ENCODE results near the gene LILRA2.

GRCh38 chr19:54549224-54549623 lies 24.4 kb upstream of the LILRA2 start:
- TF ChIP-seq, protein P1, sequence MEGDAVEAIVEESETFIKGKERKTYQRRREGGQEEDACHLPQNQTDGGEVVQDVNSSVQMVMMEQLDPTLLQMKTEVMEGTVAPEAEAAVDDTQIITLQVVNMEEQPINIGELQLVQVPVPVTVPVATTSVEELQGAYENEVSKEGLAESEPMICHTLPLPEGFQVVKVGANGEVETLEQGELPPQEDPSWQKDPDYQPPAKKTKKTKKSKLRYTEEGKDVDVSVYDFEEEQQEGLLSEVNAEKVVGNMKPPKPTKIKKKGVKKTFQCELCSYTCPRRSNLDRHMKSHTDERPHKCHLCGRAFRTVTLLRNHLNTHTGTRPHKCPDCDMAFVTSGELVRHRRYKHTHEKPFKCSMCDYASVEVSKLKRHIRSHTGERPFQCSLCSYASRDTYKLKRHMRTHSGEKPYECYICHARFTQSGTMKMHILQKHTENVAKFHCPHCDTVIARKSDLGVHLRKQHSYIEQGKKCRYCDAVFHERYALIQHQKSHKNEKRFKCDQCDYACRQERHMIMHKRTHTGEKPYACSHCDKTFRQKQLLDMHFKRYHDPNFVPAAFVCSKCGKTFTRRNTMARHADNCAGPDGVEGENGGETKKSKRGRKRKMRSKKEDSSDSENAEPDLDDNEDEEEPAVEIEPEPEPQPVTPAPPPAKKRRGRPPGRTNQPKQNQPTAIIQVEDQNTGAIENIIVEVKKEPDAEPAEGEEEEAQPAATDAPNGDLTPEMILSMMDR (conservative IDR thresholded peaks at IDR 0.05 in 1 of 2, IDR thresholded peaks at IDR 0.05 in 1 of 2; ENCODE audit: low read depth in 1 of 2, low read length in 2 of 2): no peak
- no peak for TF ChIP-seq EZH2 (IDR thresholded peaks at IDR 0.05; ENCODE audit: low read length, missing control alignments)
